Measurements from ENCODE around the gene RAB31. TPM values are rescaled to one million over a fixed set of nuclear protein-coding genes. Genes with fewer than 3 reads are reported as not detected.

RAB31 gene
- total RNA-seq, 6 donors from 2014 or later, result 40.3 to 128 (median 95.8) TPM

GRCh38 chr18:9862686-9863085 is 154.6 kb downstream of the RAB31 start:
- Histone ChIP-seq H3K4me3 (no peak overlapping the region), H3K27ac (no peak overlapping the region), H3K9me3 (peaks cover 0 to 11% (median 4%) of the 10 kb centered on the region in 4 donors), H3K4me1 (peaks cover 0 to 14% (median 2%) of the 10 kb centered on the region in 4 donors), H3K27me3 (no peaks in the 10 kb centered on the region), H3K36me3 (peaks cover 0 to 9% (median 2%) of the 10 kb centered on the region in 4 donors)
- 65 to 76% methylated on average over 3 of the region's 3 CpGs for WGBS, 2 donors
- DNase-seq, result no peak
- ATAC-seq (ENCODE audit: low FRiP score in 2 of 2), result no peak
- TF ChIP-seq EP300 (IDR thresholded peaks at IDR 0.05), result no peak
- no peak for TF ChIP-seq CTCF (IDR thresholded peaks at IDR 0.05)
- no peak for TF ChIP-seq POLR2A (IDR thresholded peaks at IDR 0.05)

GRCh38 chr18:9863282-9863681 is 155.2 kb downstream of the RAB31 start:
- ATAC-seq (ENCODE audit: low FRiP score in 2 of 2) (no peak), DNase-seq (no peak)
- no peak overlapping the region for H3K27ac ChIP-seq
- peaks cover 0 to 14% (median 3%) of the 10 kb centered on the region in 4 donors for H3K4me1 ChIP-seq
- TF ChIP-seq CTCF (IDR thresholded peaks at IDR 0.05) (no peak), EP300 (IDR thresholded peaks at IDR 0.05) (no peak), POLR2AphosphoS5 (IDR thresholded peaks at IDR 0.05) (no peak), POLR2A (IDR thresholded peaks at IDR 0.05) (no peak)
- WGBS, 2 donors, result 74 to 79% methylated on average over 2 of the region's 2 CpGs
- H3K9me3 ChIP-seq, result peaks cover 0 to 11% (median 4%) of the 10 kb centered on the region in 4 donors
- H3K4me3 ChIP-seq, result no peak overlapping the region
- no peaks in the 10 kb centered on the region for H3K27me3 ChIP-seq
- peaks cover 0 to 9% (median 2%) of the 10 kb centered on the region in 4 donors for H3K36me3 ChIP-seq

GRCh38 chr18:9865764-9866490 is 157.8 kb downstream of the RAB31 start:
- Histone ChIP-seq H3K4me3 (no peak overlapping the region), H3K4me1 (peaks cover 9 to 23% (median 13%) of the 10 kb centered on the region in 4 donors), H3K27ac (no peak overlapping the region), H3K36me3 (no peaks in the 10 kb centered on the region), H3K27me3 (no peaks in the 10 kb centered on the region), H3K9me3 (peaks cover 0 to 11% (median 4%) of the 10 kb centered on the region in 4 donors)
- TF ChIP-seq EP300 (IDR thresholded peaks at IDR 0.05) (no peak), POLR2AphosphoS5 (IDR thresholded peaks at IDR 0.05) (no peak), POLR2A (IDR thresholded peaks at IDR 0.05) (no peak)
- WGBS, 2 donors, result 89 to 90% methylated on average over 7 of the region's 7 CpGs
- DNase-seq (no peak), ATAC-seq (ENCODE audit: low FRiP score in 2 of 2) (no peak)

GRCh38 chr18:9866627-9867026 is 158.5 kb downstream of the RAB31 start:
- no peaks in the 10 kb centered on the region for H3K36me3 ChIP-seq
- H3K9me3 ChIP-seq, result peaks cover 0 to 11% (median 4%) of the 10 kb centered on the region in 4 donors
- DNase-seq, result no peak
- H3K27ac ChIP-seq, result no peak overlapping the region
- 65 to 89% methylated on average over 3 of the region's 3 CpGs for whole genome bisulfite sequencing, 2 donors
- H3K27me3 ChIP-seq, result no peaks in the 10 kb centered on the region
- no peak overlapping the region for H3K4me3 ChIP-seq
- ATAC-seq (ENCODE audit: low FRiP score in 2 of 2), result peak in 1 of 2 donors; percentile 42
- peaks cover 9 to 23% (median 11%) of the 10 kb centered on the region in 4 donors for H3K4me1 ChIP-seq
- TF ChIP-seq EP300 (IDR thresholded peaks at IDR 0.05), result no peak
- TF ChIP-seq CTCF (IDR thresholded peaks at IDR 0.05), result no peak
- no peak for TF ChIP-seq POLR2AphosphoS5 (IDR thresholded peaks at IDR 0.05)
- TF ChIP-seq POLR2A (IDR thresholded peaks at IDR 0.05), result no peak

- peak in 1 of 2 donors; percentile 35 for ATAC-seq (ENCODE audit: low FRiP score in 2 of 2)
- H3K27ac ChIP-seq, result no peak overlapping the region
- H3K4me3 ChIP-seq, result no peak overlapping the region
- DNase-seq, result no peak
- no peaks in the 10 kb centered on the region for H3K27me3 ChIP-seq
- no peaks in the 10 kb centered on the region for H3K36me3 ChIP-seq
- 71 to 85% methylated on average over 4 of the region's 4 CpGs for WGBS, 2 donors
- TF ChIP-seq CTCF (IDR thresholded peaks at IDR 0.05), result no peak
- TF ChIP-seq POLR2AphosphoS5 (IDR thresholded peaks at IDR 0.05), result no peak
- no peak for TF ChIP-seq EP300 (IDR thresholded peaks at IDR 0.05)
- TF ChIP-seq POLR2A (IDR thresholded peaks at IDR 0.05), result no peak
- peaks cover 0 to 11% (median 4%) of the 10 kb centered on the region in 4 donors for H3K9me3 ChIP-seq
- peaks cover 9 to 23% (median 11%) of the 10 kb centered on the region in 4 donors for H3K4me1 ChIP-seq
Measured at GRCh38 chr18:9867071-9867594, 159.0 kb downstream of the RAB31 start.

Data from upper lobe of left lung (tissue), 6 donors.